HEK293T (cell line): ENCODE measurements around the gene OR11A1.

ENCODE experiments used
- CTCF ChIA-PET: fragments of 350-600 bp; formaldehyde crosslinking; extraction: SDS; loops from one replicate; lab custom pipeline; 2021; ENCODE audit warnings: antibody characterized with exemption, inconsistent platforms; lab: Yijun Ruan, JAX
- POLR2A ChIA-PET: fragments of 350-600 bp; formaldehyde crosslinking; extraction: SDS; loops from one replicate; lab custom pipeline; 2020; ENCODE audit warnings: antibody characterized with exemption, inconsistent platforms; lab: Yijun Ruan, JAX
- DNase-seq: peaks from one replicate; pipeline ENCODE4 v3.0.0; 2012; ENCODE audit warnings: mixed read lengths; ENCODE audit errors: extremely low spot score
- ARNT ChIP-seq: fragments of 450-650 bp; IDR thresholded peaks from 2 replicates; pipeline ENCODE4 v1.6.1; 2017; ENCODE audit warnings: mild to moderate bottlenecking
- BHLHE40 ChIP-seq: fragments of 450-650 bp; IDR thresholded peaks from 2 replicates; pipeline ENCODE4 v1.6.1; 2016; ENCODE audit warnings: mild to moderate bottlenecking, moderate library complexity, borderline replicate concordance
- CTBP1 ChIP-seq: fragments of 450-650 bp; IDR thresholded peaks from 2 replicates; pipeline ENCODE4 v1.6.1; 2016; ENCODE audit warnings: borderline replicate concordance
- ELF4 ChIP-seq: fragments of 450-650 bp; IDR thresholded peaks from 2 replicates; pipeline ENCODE4 v1.6.1; 2017; ENCODE audit warnings: antibody characterized with exemption
- FOXA1 ChIP-seq: fragments of 450-650 bp; IDR thresholded peaks from 2 replicates; pipeline ENCODE4 v1.6.1; 2016; ENCODE audit warnings: mild to moderate bottlenecking
- FOXK2 ChIP-seq: fragments of 450-650 bp; IDR thresholded peaks from 2 replicates; pipeline ENCODE4 v1.6.1; 2016; ENCODE audit warnings: mild to moderate bottlenecking
- FOXM1 ChIP-seq: fragments of 450-650 bp; IDR thresholded peaks from 2 replicates; pipeline ENCODE4 v1.6.1; 2017; ENCODE audit warnings: mild to moderate bottlenecking, borderline replicate concordance
- HDGF ChIP-seq: fragments of 450-650 bp; IDR thresholded peaks from 2 replicates; pipeline ENCODE4 v1.6.1; 2017; ENCODE audit warnings: antibody characterized with exemption, borderline replicate concordance
- L3MBTL2 ChIP-seq: fragments of 450-650 bp; conservative IDR thresholded peaks from 2 replicates; pipeline ENCODE4 v1.6.1; 2016; ENCODE audit warnings: mild to moderate bottlenecking
- LEF1 ChIP-seq: fragments of 450-650 bp; IDR thresholded peaks from 2 replicates; pipeline ENCODE4 v1.6.1; 2017; ENCODE audit warnings: mild to moderate bottlenecking, borderline replicate concordance
- NFRKB ChIP-seq: fragments of 450-650 bp; IDR thresholded peaks from 2 replicates; pipeline ENCODE4 v1.6.1; 2016; ENCODE audit warnings: mild to moderate bottlenecking, moderate library complexity
- SP1 ChIP-seq: fragments of 450-650 bp; IDR thresholded peaks from 2 replicates; pipeline ENCODE4 v1.6.1; 2017
- SUZ12 ChIP-seq: fragments of 450-650 bp; IDR thresholded peaks from 2 replicates; pipeline ENCODE4 v1.6.1; 2016; ENCODE audit warnings: mild to moderate bottlenecking
- TARDBP ChIP-seq: fragments of 450-650 bp; IDR thresholded peaks from 2 replicates; pipeline ENCODE4 v1.6.1; 2016
- ZNF384 ChIP-seq: fragments of 450-650 bp; IDR thresholded peaks from 2 replicates; pipeline ENCODE4 v1.6.1; 2016
- TF ChIP-seq, protein P1 (sequence below): fragments of 450-650 bp; IDR thresholded peaks from 2 replicates; pipeline ENCODE4 v1.6.1; 2016

The OR11A1 gene

DNA sequence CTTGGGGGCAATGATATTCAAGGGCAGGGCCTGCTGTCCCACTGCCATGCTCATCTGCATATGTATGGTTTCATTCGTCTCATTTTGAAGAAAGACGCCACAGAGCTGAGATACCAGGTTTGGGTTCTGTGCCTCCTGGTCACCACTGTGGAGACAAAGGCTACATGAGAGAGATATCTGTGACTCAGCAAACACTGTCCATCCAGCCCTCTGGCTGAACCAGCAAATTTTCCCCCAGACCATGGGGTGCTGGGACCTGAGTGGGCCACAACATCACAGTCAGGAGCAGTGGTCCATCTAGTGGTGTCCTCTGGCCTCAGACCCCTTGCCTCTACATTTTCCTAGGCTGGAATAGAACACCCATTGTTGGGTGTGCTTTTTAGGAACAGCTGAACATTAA is 30.8 kb upstream of the OR11A1 start, which contains the start of gene MAS1L:
Gene MAS1L, minus strand, starts transcription at position 297 of the 400 bp plus-strand sequence. Its CDS starts 54 bp downstream, at position 243.
- no peak for DNase-seq
- CTCF ChIA-PET, result no interaction called here
- TF ChIP-seq ZNF384 (no peak), CTBP1 (no peak), LEF1 (no peak), TARDBP (no peak), BHLHE40 (no peak), HDGF (no peak), NFRKB (no peak), SUZ12 (no peak), L3MBTL2 (no peak), ARNT (no peak), FOXM1 (no peak), ELF4 (no peak), SP1 (no peak), FOXA1 (no peak), FOXK2 (no peak)
- TF ChIP-seq, protein P1, sequence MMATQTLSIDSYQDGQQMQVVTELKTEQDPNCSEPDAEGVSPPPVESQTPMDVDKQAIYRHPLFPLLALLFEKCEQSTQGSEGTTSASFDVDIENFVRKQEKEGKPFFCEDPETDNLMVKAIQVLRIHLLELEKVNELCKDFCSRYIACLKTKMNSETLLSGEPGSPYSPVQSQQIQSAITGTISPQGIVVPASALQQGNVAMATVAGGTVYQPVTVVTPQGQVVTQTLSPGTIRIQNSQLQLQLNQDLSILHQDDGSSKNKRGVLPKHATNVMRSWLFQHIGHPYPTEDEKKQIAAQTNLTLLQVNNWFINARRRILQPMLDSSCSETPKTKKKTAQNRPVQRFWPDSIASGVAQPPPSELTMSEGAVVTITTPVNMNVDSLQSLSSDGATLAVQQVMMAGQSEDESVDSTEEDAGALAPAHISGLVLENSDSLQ, result no peak
- POLR2A ChIA-PET, result no interaction called here

DNA sequence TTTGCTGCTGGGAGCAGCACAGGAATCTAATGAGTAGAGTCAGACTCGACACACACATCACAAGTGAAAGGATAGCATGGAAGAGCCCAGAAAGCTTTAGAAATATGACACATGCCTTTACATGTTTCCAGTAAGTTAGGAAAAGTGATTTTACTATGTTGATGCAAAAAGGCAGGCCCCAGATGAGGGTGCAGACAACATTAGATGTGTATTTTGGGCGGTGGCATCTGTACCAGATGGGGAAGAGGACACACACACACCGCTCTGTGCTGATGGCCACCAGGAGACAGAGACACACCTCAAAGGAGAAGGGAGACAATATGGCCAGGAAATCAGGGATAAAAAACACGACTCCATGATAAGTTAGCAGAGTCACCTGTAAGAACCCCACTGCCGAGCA is 30.3 kb upstream of the OR11A1 start:
- TF ChIP-seq ARNT (no peak), FOXK2 (no peak), FOXM1 (no peak), BHLHE40 (no peak), TARDBP (no peak), NFRKB (no peak), HDGF (no peak), SUZ12 (no peak), CTBP1 (no peak), L3MBTL2 (no peak), ELF4 (no peak), LEF1 (no peak), ZNF384 (no peak), FOXA1 (no peak), SP1 (no peak)
- TF ChIP-seq, protein P1, result no peak
- no peak for DNase-seq
- ChIA-PET POLR2A (no interaction called here), CTCF (no interaction called here)

DNA sequence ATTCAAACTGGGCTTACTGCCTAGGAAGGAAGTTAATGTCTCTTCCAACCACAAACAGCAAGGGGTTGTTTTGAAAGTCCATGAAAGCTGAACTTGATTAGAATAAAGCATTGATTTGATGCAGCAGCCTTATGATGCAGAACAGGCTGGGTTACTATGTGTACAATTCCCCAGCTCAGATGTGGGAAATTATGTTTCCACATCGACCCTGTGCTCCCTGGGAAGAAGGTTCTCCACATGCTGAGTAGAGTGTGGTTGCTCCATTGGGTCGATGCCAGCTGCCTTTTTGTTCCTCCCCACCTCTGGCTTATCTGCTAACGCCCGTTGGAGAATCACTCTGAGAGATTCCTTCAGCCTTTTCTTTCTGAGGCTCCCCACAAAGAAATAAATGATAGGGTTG is 29.7 kb upstream of the OR11A1 start:
- ChIA-PET CTCF (no interaction called here), POLR2A (no interaction called here)
- TF ChIP-seq LEF1, result no peak
- TF ChIP-seq SUZ12, result no peak
- TF ChIP-seq ZNF384, result no peak
- no peak for TF ChIP-seq CTBP1
- TF ChIP-seq L3MBTL2, result no peak
- TF ChIP-seq ELF4, result no peak
- TF ChIP-seq FOXK2, result no peak
- no peak for TF ChIP-seq BHLHE40
- no peak for TF ChIP-seq FOXM1
- TF ChIP-seq NFRKB, result no peak
- TF ChIP-seq TARDBP, result no peak
- TF ChIP-seq, protein P1, result no peak
- no peak for TF ChIP-seq ARNT
- TF ChIP-seq HDGF, result no peak
- no peak for TF ChIP-seq FOXA1
- TF ChIP-seq SP1, result no peak
- no peak for DNase-seq

DNA sequence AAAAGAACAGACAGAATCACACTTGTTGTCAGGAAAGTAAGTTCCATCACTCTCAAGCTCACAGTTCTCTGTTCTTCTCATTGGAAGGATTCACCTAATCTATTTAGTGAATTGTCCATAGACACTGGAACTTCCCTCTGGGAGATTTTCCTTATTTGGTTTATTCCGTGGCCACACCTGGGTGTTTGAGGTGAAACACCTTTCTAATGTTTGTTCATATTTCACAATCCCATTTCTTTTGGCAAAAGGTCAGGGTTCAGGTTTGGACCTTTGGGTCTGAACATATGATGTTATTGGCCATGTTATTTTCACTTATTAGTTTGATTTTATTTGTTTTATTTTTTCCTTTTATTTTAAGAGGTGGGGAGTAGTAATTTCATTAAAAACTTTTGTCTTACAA is 26.9 kb upstream of the OR11A1 start:
- no peak for TF ChIP-seq FOXK2
- no peak for TF ChIP-seq HDGF
- no peak for TF ChIP-seq NFRKB
- TF ChIP-seq ARNT, result no peak
- no peak for TF ChIP-seq SP1
- TF ChIP-seq FOXM1, result no peak
- TF ChIP-seq ZNF384, result no peak
- no peak for TF ChIP-seq TARDBP
- no peak for TF ChIP-seq LEF1
- TF ChIP-seq, protein P1, result no peak
- ChIA-PET CTCF (interaction anchor here (0.6 kb wide), 1 partner anchor 133 kb away, joined by 4 read pairs; no protein-coding TSS in a partner anchor), POLR2A (no interaction called here)
- no peak for DNase-seq

DNA sequence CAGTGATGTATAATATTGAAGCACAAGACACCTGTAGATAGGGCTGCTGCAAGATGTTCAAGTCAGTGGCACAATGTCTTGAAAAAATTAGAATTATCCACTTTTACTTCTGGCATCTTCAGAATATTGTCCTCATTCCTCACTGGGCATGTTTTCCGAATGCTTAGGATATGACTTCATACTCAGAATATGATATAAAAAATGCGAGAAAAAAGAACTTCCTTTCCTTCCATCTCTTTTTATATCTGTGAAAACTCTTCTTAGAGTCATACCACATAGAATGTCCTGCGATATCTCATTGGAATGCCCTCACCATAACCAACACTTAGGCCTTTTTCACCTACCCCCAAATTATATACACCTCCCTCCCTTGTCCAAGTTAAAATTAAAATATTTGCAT is 26.3 kb upstream of the OR11A1 start:
- POLR2A ChIA-PET, result no interaction called here
- no peak for DNase-seq
- CTCF ChIA-PET, result interaction anchor here (0.6 to 0.7 kb wide), 2 partner anchors 181 to 1124 kb away, joined by 3 to 5 read pairs; partner anchors contain the start of gene OR14J1
- no peak for TF ChIP-seq CTBP1
- TF ChIP-seq BHLHE40, result no peak
- no peak for TF ChIP-seq SP1
- TF ChIP-seq ARNT, result no peak
- no peak for TF ChIP-seq FOXA1
